GM18951 (cell line): ENCODE measurements around the gene CPD.
"Not testable (repeated sequence)": the region's sequence is repeated elsewhere in the genome, so short reads cannot be mapped to it uniquely, and the experiment has no call there.

ENCODE experiments used
- POLR2A ChIP-seq: IDR thresholded peaks from 4 replicates; pipeline ENCODE4 v1.6.1; 2011; ENCODE audit warnings: mild to moderate bottlenecking; ENCODE audit not compliant: insufficient read length, insufficient read depth; ENCODE audit errors: extremely low read depth
- in situ Hi-C: fragments of 300-500 bp; cut with MboI; formaldehyde crosslinking; loops from one replicate; pipeline ENCODE4 v1.12.0; 2022; ENCODE audit warnings: low sequenced_read_pairs, mixed read lengths, inconsistent platforms; ENCODE audit not compliant: unreplicated experiment

Gene CPD

DNA sequence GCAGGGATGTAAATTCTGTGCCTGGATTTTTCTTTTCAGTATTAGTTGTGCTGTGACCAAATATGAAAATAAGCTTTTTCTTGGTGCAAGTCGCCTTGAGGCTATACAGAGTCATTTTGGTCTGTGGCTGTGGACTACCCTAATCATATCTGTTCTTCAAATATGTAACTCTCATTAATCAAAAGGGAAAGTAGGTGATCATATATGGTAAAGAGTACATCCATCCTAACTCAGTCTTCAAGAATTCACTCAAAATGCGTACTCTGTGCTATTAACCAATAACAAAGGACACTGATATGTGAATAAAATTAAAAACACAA, 2.6 kb downstream of the CPD start:
- no peak for TF ChIP-seq POLR2A
- in situ Hi-C loops = no loop called here

GRCh38 chr17:30382345-30382744, 3.6 kb downstream of the CPD start:
- in situ Hi-C loops = no loop called here
- TF ChIP-seq POLR2A = no peak

DNA sequence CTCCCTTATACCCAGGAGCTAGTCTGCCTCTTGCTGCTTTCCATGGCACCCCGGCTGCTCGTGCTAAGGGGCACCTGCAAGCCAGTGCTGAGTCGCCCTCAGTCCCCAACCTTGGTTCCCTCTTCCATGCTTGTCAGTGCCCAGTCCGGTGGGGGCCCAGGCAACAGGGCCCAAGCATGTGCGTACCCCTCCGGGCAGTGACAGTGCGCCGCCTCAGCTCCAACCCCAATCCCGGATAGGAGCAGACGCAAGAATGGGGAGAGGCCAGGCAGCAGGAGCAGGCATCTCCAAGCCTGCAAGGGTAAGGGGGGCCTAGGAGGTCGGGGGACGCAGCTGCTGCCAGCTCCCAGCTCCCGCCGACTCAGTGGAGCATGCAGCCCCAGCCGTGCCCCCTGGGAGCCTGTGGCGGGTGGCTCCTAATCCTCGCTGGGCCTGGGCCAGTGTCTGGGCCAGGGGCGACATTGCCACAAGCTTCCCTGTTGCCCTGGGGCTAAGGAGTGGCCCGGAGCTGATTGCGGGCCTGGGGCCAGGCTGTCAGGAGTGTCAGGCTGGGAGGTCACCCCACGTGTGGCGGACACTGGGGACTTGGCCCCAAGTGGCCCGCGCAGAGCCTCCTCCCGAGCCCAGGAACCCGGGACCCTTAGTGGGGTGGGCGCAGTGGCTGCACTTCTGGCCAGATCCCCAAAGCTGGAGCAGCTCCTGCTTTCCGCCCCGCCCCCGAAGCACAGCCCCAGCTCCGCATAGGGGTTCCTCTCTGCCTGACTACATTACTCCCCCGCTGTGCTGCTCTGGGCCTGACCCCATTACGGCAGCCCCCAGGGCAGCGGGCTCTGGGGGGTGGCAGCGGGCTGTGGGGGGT, 9.8 kb downstream of the CPD start:
- TF ChIP-seq POLR2A = no peak
- in situ Hi-C loops = no loop called here

DNA sequence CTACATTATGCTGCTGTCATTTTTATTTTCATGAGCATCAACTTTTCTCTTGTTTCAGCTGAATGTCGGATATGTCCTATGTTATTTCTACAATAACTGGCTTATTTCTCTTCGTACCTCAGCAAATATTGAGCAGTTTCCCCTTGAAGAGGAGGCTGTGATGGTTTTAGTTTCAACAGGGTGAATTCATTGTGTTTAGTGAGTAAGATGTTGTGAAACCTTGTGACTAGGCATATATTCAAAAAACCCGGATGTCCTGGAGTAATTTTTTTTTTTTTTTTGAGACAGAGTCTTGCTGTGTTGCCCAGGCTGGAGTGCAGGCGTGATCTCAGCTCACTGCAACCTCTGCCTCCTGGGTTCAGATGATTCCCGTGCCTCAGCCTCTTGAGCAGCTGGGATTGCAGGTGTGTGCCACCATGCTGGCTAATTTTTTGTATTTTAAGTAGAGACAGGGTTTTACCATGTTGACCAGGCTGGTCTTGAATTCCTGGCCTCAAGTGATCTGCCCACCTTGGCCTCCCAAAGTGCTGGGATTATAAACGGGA, 11.1 kb downstream of the CPD start:
- TF ChIP-seq POLR2A = no peak
- in situ Hi-C loops = no loop called here

DNA sequence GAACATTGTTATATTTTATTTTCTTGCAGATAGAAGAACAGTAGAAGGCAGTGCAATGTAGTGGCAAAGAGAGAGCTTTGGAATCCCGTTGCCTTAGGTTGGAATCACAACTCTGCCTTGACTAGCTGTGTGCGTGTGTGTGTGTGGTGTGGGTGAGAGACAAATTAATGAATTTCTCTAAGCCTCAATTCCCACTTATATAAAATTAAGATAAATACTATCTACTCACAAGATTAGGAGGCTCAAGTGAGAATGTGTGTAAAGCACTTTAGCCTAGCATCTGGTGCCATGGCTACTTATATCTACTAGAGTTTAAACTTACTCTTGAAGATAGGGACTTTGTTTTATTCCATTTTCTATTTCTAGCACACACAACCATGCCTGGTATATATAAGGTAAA, 12.8 kb downstream of the CPD start:
- in situ Hi-C loops = no loop called here
- TF ChIP-seq POLR2A = no peak

- no peak for TF ChIP-seq POLR2A
- in situ Hi-C loops = no loop called here
These were observed 14.8 kb downstream of the CPD start for GRCh38 chr17:30393491-30393890.

- TF ChIP-seq POLR2A = no peak
- in situ Hi-C loops = no loop called here
These were observed 15.5 kb downstream of the CPD start for GRCh38 chr17:30393911-30394867.

DNA sequence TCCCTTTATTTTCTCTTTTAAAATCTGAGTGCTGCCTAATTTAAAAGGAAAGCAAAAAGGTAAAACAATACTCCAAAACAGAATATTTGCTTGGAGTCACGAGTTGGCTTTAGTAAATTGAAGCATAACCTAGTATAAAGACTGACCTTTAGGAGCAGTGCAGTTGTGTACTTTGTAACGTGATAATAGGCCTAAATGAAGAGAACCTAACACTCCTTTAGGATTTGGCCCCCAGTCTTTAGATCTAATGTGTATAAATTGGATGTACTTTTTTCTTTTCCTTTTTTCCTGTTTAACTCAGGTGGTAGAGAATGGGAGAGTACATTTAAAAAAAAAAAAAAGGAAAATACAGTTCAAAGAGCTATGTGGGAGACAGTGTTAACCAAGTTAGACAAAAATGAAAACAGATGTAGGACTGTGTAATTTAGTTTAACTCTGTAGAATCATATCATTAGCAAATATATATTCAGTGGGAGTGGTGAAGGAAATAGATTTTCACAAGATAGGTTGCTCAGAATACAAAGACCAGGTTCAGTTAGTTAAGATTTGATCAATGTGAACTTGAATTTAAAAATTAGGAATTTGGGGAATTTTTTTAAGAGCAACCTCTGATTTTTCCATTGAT, 16.8 kb downstream of the CPD start:
- TF ChIP-seq POLR2A = no peak
- in situ Hi-C loops = no loop called here

- no peak for TF ChIP-seq POLR2A
- in situ Hi-C loops = no loop called here
These were observed 17.4 kb downstream of the CPD start for GRCh38 chr17:30396129-30396528.

- no peak for TF ChIP-seq POLR2A
- in situ Hi-C loops = no loop called here
These were observed 17.9 kb downstream of the CPD start for GRCh38 chr17:30396612-30397011.

GRCh38 chr17:30398328-30399041, 19.8 kb downstream of the CPD start:
- in situ Hi-C loops = no loop called here

GRCh38 chr17:30401097-30401496, 22.4 kb downstream of the CPD start:
- in situ Hi-C loops = no loop called here
- TF ChIP-seq POLR2A = no peak

More at GRCh38 chr17:30398328-30399041, 19.8 kb downstream of the CPD start:
- TF ChIP-seq POLR2A = no peak

DNA sequence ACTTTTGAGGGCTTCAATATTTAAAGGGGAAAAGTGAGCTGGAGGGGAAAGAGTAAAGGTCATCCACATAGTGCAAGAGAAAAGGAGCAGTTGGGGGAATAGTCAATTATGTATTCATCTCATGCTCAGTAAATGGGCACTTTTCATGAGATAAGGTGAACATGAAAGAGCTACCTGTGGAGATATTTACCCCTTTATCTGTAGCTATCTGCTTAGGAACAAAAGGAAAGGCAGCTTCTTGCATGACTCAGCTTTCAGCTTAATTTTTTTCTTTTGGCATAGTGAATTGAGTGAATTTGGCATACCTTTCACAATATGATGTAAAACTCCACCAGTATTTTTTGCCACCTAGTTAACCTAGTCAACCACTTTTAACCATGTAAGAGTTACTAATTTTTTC, 26.4 kb downstream of the CPD start:
- TF ChIP-seq POLR2A = no peak
- in situ Hi-C loops = no loop called here

DNA sequence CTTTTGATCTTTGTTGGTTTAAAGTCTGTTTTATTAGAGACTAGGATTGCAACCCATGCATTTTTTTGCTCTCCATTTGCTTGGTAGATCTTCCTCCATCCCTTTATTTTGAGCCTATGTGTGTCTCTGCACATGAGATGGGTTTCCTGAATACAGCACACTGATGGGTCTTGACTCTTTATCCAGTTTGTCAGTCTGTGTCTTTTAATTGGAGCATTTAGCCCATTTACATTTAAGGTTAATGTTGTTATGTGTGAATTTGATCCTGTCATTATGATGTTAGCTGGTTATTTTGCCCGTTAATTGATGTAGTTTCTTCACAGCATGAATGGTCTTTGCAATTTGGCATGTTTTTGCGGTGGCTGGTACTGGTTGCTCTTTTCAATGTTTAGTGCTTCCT, 31.9 kb downstream of the CPD start:
- in situ Hi-C loops = not testable (repeated sequence)

- in situ Hi-C loops = not testable (repeated sequence)
These were observed 33.3 kb downstream of the CPD start for GRCh38 chr17:30412008-30412496.
